Fibroblast of mammary gland (primary cell): ENCODE results near the gene LSM8.

Experiments used
- DNase-seq: peaks from one replicate; pipeline ENCODE4 v3.0.0-alpha.2; 2010; ENCODE audit warnings: low read depth
- H3K4me3 ChIP-seq: 2 replicates; pipeline ENCODE4 v1.5.1; 2011; ENCODE audit warnings: low read depth, mild to moderate bottlenecking, low read length, moderate library complexity; ENCODE audit not compliant: control insufficient read depth
- CTCF ChIP-seq: conservative IDR thresholded peaks from 2 replicates; pipeline ENCODE4 v1.5.1; 2011; ENCODE audit warnings: low read depth, low read length, inconsistent platforms; ENCODE audit not compliant: control insufficient read depth, insufficient read depth

The LSM8 gene

DNA sequence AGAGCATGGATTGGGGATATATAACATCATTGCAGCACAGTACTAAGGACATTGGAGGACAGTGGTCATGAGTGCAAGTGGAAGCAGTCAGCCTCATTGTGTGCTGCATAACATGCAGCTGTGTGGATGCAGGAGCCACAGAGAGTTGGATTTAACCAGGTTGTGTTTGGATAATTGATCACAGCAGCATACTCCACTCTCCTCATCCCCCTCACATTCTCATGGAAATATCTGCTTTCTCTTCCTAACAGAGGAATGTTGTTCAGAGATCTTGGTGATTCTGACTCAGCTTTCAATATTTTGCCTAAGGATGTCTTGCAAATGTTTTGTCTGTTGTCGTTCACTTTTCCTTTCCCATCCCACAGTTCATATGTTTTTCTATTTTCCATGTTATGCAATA, 31.8 kb upstream of the LSM8 start:
- no peak overlapping the region for H3K4me3 ChIP-seq
- no peak for DNase-seq
- no peak for TF ChIP-seq CTCF

DNA sequence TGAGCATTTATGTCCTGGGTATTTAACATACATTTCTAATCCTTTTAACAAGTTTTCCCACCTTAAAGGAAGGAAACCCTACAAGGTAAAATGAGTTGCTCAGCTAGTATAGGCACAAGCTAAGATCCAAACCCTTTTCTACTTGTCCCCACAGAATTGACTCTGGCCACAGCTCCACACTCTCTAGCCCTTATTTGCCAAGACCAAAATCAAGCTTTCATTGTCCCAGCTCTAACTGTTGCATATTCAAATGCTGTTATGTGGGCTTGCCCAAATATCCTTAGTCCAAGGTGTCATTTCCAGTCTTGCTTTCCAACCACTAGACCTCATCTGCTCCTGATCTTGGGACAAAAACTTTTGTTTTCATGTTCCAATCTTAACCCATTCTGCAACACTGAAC, 31.3 kb upstream of the LSM8 start:
- TF ChIP-seq CTCF = no peak
- H3K4me3 ChIP-seq = no peak overlapping the region
- no peak for DNase-seq

DNA sequence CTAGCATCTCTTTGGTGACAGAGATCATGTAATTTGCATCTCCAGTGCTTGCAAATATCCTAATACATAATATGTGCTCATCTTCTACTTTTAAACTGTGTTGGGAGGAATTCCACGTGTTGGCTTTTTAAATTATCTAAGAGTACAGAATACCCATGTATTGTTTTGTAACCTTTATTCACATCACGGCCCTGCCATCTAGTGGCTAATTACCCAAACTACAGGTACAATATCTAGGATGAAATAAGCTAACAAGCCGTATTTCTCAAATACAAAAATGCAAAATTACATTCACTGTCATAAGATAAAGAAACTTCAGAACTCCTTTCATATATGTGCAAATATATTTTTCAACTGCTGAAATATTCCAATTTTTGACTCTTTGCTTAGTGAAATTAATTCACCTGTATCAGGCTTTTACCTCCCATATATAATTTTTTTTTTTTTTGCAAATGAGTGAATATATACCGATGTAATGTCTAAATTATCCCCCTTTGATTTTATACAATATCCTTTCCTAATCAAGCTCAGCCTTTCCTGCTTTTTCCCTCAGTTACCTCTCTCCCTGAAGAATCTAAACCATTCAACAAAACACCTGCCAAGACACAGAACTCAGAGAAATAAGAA, 30.3 kb upstream of the LSM8 start:
- DNase-seq = peak; percentile 51
- no peak overlapping the region for H3K4me3 ChIP-seq
- TF ChIP-seq CTCF = peak; percentile 67

DNA sequence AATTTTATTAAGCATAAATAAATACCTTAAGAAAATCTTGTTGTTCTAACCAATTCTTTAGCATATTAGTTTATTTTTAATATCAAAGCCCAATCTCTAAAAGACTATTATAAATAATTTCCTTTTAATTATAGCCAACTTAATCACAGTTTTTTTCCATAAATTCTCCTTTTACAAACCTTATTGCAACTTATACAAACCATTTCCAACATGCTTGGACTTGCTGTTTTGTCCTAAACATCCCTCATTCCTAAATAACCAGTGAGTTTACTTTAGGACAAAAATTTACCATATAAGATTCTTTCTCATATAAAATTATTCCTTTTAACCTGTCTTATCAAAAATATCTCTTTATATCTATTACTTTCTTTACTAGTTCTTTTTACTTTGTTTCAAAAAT, 25.2 kb upstream of the LSM8 start:
- TF ChIP-seq CTCF = no peak
- H3K4me3 ChIP-seq = no peak overlapping the region
- DNase-seq = peak; percentile 21

DNA sequence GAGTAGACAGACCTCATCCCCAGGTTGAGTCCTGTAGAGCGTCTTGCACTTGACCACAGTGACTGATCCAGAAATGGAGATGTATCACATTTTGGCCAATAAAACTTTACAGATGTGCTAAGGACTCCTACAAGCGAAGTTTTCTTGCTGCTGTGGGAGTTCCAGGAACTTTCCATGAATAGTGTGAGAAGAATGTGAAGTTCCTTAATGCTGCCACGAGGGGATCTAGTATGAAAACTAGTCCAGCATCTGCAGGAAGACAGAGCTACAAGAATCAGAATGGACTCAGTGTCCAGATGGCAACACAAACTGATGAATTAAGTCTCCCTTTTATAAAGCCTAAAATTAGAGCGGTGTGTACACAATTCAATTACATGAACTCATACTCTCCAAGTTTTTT, 14.8 kb upstream of the LSM8 start:
- TF ChIP-seq CTCF = peak; percentile 29
- H3K4me3 ChIP-seq = no peak overlapping the region
- DNase-seq = peak; percentile 43

DNA sequence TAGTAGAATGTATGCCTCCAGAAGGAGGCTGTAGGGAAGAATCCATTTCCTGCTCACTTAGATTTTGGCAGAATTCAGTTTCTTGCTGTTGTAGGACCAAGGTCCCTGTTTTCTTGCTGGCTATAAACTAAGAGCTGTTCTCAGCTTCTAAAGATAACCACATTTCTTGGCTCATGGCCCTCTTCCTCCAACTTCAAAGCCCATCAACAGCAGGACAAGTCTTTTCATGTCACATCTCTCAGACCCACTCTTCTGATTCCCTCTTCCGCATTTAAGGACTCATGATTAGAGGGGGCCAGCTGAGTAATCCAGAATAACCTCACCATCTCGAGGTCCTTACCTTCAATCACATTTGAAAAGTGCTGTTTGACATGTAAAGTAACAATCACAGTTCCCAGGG, 8.2 kb upstream of the LSM8 start:
- no peak for DNase-seq
- no peak for TF ChIP-seq CTCF
- no peak overlapping the region for H3K4me3 ChIP-seq

DNA sequence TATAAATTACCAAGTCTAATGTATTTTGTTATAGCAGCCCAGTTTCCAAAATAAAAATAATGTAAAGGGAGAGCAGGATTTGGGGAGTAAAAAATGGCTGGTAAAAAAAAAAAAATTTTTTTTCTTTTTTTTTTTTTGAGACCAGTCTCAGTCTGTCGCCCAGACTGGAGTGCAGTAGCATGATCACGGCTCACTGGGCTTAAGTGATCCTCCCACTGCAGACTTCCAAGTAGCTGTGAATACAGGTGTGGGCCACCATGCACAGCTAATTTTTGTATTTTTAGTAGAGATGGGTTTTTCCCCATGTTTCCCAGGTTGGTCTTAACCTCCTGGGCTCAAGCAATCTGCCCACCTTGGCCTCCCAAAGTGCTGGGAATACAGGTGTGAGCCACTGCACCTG, 4.8 kb upstream of the LSM8 start:
- no peak overlapping the region for H3K4me3 ChIP-seq
- no peak for DNase-seq
- no peak for TF ChIP-seq CTCF
